Fibroblast of gingiva (primary cell): ENCODE data around the gene RNF10.
"Not testable (repeated sequence)": the region's sequence is repeated elsewhere in the genome, so short reads cannot be mapped to it uniquely, and the experiment has no call there.

Experiments
- DNase-seq: peaks from one replicate; pipeline ENCODE4 v3.0.0-alpha.2; 2011; ENCODE audit warnings: low read depth

RNF10 gene

GRCh38 chr12:120617193-120617592 is 83.0 kb downstream of the RNF10 start:
- not testable (repeated sequence) for DNase-seq

- not testable (repeated sequence) for DNase-seq
Observed at GRCh38 chr12:120617767-120618166, 83.6 kb downstream of the RNF10 start.

GRCh38 chr12:120618954-120619615 is 84.9 kb downstream of the RNF10 start:
- no peak for DNase-seq

GRCh38 chr12:120620624-120621023 is 86.5 kb downstream of the RNF10 start:
- no peak for DNase-seq

- no peak for DNase-seq
Observed at GRCh38 chr12:120625557-120626419, 91.6 kb downstream of the RNF10 start.
